Activated naive CD4-positive, alpha-beta T cell treated with anti-CD3 and anti-CD28 coated beads, Interleukin-2, amount 10 ng/mL, durations not matched to agents 7 days and 5 days (primary cell): ENCODE results near the gene TP73.

ENCODE experiments used
- CTCF ChIA-PET: fragments of 350-600 bp; sonication (Branson Sonifier 250); formaldehyde crosslinking; loops from one replicate; lab custom pipeline; 2021; ENCODE audit warnings: antibody characterized with exemption; lab: Charles Lee
- DNase-seq: peaks from one replicate; pipeline ENCODE4 v3.0.0-alpha.2; 2020
- H3K27ac Mint-ChIP-seq: one replicate; pipeline ENCODE4 v1.8.0; 2021; ENCODE audit warnings: mild to moderate bottlenecking, moderate library complexity, mixed read lengths
- H3K27me3 Mint-ChIP-seq: one replicate; pipeline ENCODE4 v1.8.0; 2021; ENCODE audit warnings: mild to moderate bottlenecking, mixed read lengths
- H3K36me3 Mint-ChIP-seq: one replicate; pipeline ENCODE4 v1.8.0; 2021; ENCODE audit warnings: mixed read lengths
- H3K4me1 Mint-ChIP-seq: one replicate; pipeline ENCODE4 v1.8.0; 2021; ENCODE audit warnings: mixed read lengths
- H3K4me3 Mint-ChIP-seq: one replicate; pipeline ENCODE4 v1.8.0; 2021; ENCODE audit warnings: mild to moderate bottlenecking, moderate library complexity, mixed read lengths
- H3K9me3 Mint-ChIP-seq: one replicate; pipeline ENCODE4 v1.8.0; 2021; ENCODE audit warnings: mixed read lengths

Gene TP73

GRCh38 chr1:3733883-3734589 is 81.7 kb downstream of the TP73 start:
- Mint-ChIP-seq H3K4me3 (no peak overlapping the region), H3K27me3 (peaks cover 9% of the 10 kb centered on the region), H3K9me3 (no peaks in the 10 kb centered on the region), H3K27ac (no peak overlapping the region), H3K4me1 (no peaks in the 10 kb centered on the region), H3K36me3 (no peaks in the 10 kb centered on the region)
- no peak for DNase-seq
- CTCF ChIA-PET = interaction anchor here (1.1 kb wide), 1 partner anchor 10 kb away, joined by 8 read pairs; no protein-coding TSS in a partner anchor

- Mint-ChIP-seq H3K27me3 (peaks cover 7% of the 10 kb centered on the region), H3K9me3 (no peaks in the 10 kb centered on the region), H3K4me1 (no peaks in the 10 kb centered on the region), H3K4me3 (no peak overlapping the region), H3K27ac (no peak overlapping the region), H3K36me3 (no peaks in the 10 kb centered on the region)
- CTCF ChIA-PET = interaction anchor here (1.1 kb wide), 1 partner anchor 10 kb away, joined by 8 read pairs; no protein-coding TSS in a partner anchor
- no peak for DNase-seq
These were observed 82.3 kb downstream of the TP73 start for GRCh38 chr1:3734602-3735001.

GRCh38 chr1:3735027-3735681 is 82.8 kb downstream of the TP73 start:
- H3K27me3 Mint-ChIP-seq = peaks cover 7% of the 10 kb centered on the region
- CTCF ChIA-PET = interaction anchor here (1.1 kb wide), 1 partner anchor 11 kb away, joined by 8 read pairs; no protein-coding TSS in a partner anchor

GRCh38 chr1:3735688-3736087 is 83.4 kb downstream of the TP73 start:
- Mint-ChIP-seq H3K27me3 (peaks cover 7% of the 10 kb centered on the region), H3K27ac (no peak overlapping the region), H3K36me3 (no peaks in the 10 kb centered on the region), H3K4me1 (no peaks in the 10 kb centered on the region), H3K9me3 (no peaks in the 10 kb centered on the region), H3K4me3 (no peak overlapping the region)
- CTCF ChIA-PET = no interaction called here
- DNase-seq = no peak

More at GRCh38 chr1:3735027-3735681, 82.8 kb downstream of the TP73 start:
- Mint-ChIP-seq H3K27ac (no peak overlapping the region), H3K4me3 (no peak overlapping the region), H3K36me3 (no peaks in the 10 kb centered on the region), H3K9me3 (no peaks in the 10 kb centered on the region), H3K4me1 (no peaks in the 10 kb centered on the region)
- no peak for DNase-seq

DNA sequence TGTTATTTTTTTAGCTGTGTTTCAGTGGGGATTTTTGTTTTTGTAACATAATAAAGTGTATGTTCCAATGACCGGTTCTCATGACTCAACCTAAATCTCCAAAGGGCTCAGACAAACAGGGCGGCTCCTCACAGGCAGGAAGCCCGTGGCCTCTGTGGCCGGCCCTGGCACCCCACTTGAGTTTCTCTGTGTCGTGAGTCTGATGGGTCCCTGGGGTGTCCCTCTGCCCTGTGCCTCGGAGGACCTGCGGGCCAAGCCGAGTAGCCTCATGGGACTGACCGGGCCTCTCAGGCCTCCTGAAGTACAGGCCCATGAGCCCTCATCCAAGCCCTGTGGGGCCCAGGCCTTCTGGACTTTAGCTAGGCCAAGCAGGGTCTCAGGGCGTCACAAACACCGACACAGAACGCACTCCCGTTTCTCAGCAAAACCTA is 83.8 kb downstream of the TP73 start:
- H3K36me3 Mint-ChIP-seq = no peaks in the 10 kb centered on the region
- DNase-seq = no peak
- no peaks in the 10 kb centered on the region for H3K4me1 Mint-ChIP-seq
- no peak overlapping the region for H3K27ac Mint-ChIP-seq
- H3K9me3 Mint-ChIP-seq = no peaks in the 10 kb centered on the region
- H3K4me3 Mint-ChIP-seq = no peak overlapping the region
- CTCF ChIA-PET = no interaction called here
- peaks cover 4% of the 10 kb centered on the region for H3K27me3 Mint-ChIP-seq

DNA sequence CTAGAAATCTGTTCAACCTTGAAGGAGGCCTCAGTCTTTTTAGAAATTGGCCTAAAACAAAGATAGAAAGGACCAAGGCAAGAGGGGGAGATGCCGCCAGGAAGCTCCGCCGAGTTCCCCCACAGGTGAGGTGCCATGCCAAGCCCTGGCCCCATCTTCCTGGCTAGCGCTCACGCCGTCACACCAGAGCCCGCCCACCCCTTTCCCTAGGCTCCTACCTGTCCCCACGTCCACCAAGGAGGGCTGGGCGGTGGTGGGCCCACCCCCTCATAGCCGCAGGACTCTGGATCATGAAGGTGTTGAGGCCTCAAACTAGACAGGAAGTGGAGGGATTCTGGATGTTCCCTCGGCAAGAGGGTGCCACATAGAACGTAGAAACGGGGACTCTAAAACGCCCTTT is 84.4 kb downstream of the TP73 start:
- H3K4me1 Mint-ChIP-seq = no peaks in the 10 kb centered on the region
- H3K4me3 Mint-ChIP-seq = no peak overlapping the region
- H3K27me3 Mint-ChIP-seq = no peaks in the 10 kb centered on the region
- H3K9me3 Mint-ChIP-seq = no peaks in the 10 kb centered on the region
- H3K27ac Mint-ChIP-seq = no peak overlapping the region
- peaks cover 3% of the 10 kb centered on the region for H3K36me3 Mint-ChIP-seq
- no peak for DNase-seq
- CTCF ChIA-PET = no interaction called here

GRCh38 chr1:3738943-3739342 is 86.6 kb downstream of the TP73 start:
- no peak overlapping the region for H3K4me3 Mint-ChIP-seq
- no peaks in the 10 kb centered on the region for H3K9me3 Mint-ChIP-seq
- H3K4me1 Mint-ChIP-seq = no peaks in the 10 kb centered on the region
- no peak for DNase-seq
- H3K36me3 Mint-ChIP-seq = peaks cover 3% of the 10 kb centered on the region
- CTCF ChIA-PET = no interaction called here
- H3K27me3 Mint-ChIP-seq = no peaks in the 10 kb centered on the region
- H3K27ac Mint-ChIP-seq = no peak overlapping the region

DNA sequence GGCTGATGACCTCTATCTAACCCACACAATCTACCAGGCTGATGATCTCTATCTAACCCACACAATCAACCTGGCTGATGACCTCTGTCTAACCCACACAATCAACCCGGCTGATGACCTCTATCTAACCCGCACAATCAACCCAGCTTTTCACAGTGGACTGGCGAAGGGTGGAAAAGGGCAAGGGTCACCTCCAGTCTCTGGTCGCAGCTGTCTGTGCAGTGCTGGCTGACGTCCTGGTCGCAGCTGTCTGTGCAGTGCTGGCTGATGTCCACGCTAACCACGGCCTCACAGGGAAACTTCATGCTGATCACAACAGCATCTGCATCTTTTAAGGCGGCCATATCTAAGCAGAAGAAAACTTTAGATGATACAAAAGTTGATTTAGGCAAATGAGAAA is 87.7 kb downstream of the TP73 start:
- no peak for DNase-seq
- peaks cover 3% of the 10 kb centered on the region for H3K36me3 Mint-ChIP-seq
- CTCF ChIA-PET = interaction anchor here (1.0 kb wide), 1 partner anchor 17 kb away, joined by 3 read pairs; no protein-coding TSS in a partner anchor
- no peak overlapping the region for H3K27ac Mint-ChIP-seq
- peaks cover 2% of the 10 kb centered on the region for H3K4me1 Mint-ChIP-seq
- no peaks in the 10 kb centered on the region for H3K9me3 Mint-ChIP-seq
- no peak overlapping the region for H3K4me3 Mint-ChIP-seq
- H3K27me3 Mint-ChIP-seq = no peaks in the 10 kb centered on the region

DNA sequence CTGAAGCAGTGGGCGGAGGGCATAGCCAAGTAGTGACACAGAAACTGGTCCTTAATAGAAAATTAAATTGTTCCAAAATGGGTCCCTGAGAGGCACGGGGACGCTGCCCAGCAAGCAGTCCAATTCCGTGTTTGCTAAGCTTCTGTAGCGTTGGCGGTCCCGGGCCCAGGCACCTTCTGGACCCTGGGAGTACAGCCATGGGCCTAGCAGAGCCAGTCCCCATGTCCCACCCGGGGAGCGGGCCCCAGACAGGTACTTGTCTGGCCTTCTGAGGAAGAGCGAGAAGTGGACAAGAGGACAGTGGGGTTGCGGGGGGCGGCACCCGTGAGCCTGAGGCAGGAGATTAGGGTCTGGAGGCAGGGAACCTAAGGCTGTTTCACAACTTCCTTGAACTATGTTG is 88.4 kb downstream of the TP73 start:
- DNase-seq = no peak
- Mint-ChIP-seq H3K4me3 (no peak overlapping the region), H3K9me3 (no peaks in the 10 kb centered on the region), H3K27me3 (no peaks in the 10 kb centered on the region), H3K36me3 (peaks cover 3% of the 10 kb centered on the region), H3K4me1 (peaks cover 9% of the 10 kb centered on the region), H3K27ac (no peak overlapping the region)
- CTCF ChIA-PET = interaction anchor here (1.0 kb wide), 1 partner anchor 18 kb away, joined by 3 read pairs; no protein-coding TSS in a partner anchor

DNA sequence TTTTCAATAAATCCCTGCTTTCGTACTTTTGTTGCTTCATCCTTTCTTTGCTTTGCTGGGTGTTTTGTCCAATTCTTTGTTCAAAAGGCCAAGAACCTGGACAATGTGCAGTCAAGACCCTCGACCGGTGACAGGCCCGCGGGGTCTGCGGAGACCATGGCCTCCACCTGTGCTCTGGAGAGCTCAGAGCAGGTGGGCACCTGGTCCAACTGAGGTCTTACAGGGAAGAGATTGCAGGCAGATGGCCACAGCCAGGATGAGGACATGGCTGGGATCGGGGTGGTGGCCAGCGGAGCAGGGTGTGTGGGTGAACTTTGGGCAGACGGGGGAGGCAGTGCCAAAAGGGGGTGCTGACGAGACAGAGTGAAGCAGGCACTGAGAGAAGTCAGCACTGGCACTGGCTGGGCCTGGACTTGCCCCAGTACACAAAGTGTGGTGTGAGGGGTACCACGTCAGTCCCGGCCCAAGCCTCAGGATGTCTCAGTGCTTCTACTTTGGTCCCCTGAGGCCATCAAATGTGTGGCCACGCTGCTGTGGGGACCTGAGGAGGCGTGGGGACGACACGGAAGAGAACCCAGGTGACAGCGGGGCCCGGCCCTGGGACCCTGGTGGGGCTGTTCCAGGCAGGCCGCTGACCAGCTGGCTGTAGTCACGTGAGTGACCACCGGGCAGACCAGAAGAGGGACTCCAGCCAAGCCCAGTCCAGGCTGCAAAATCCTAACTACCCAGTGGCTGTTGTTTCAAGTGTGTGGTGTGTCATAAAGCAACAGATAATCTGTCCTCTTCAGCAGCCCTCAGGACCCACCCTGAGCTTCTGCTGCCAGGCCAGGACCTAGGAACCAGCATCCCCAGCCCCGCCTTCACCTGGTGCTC is 89.5 kb downstream of the TP73 start:
- Mint-ChIP-seq H3K4me3 (no peak overlapping the region), H3K27ac (no peak overlapping the region), H3K27me3 (no peaks in the 10 kb centered on the region), H3K36me3 (peaks cover 3% of the 10 kb centered on the region), H3K9me3 (no peaks in the 10 kb centered on the region), H3K4me1 (peaks cover 17% of the 10 kb centered on the region)
- CTCF ChIA-PET = interaction anchor here (1.6 kb wide), 1 partner anchor 21 kb away, joined by 3 read pairs; no protein-coding TSS in a partner anchor
- no peak for DNase-seq

- CTCF ChIA-PET = interaction anchor here (1.6 kb wide), 1 partner anchor 22 kb away, joined by 3 read pairs; no protein-coding TSS in a partner anchor
- H3K9me3 Mint-ChIP-seq = no peaks in the 10 kb centered on the region
- H3K27ac Mint-ChIP-seq = no peak overlapping the region
- no peaks in the 10 kb centered on the region for H3K27me3 Mint-ChIP-seq
- peaks cover 19% of the 10 kb centered on the region for H3K4me1 Mint-ChIP-seq
- H3K36me3 Mint-ChIP-seq = peaks cover 3% of the 10 kb centered on the region
- no peak for DNase-seq
- H3K4me3 Mint-ChIP-seq = no peak overlapping the region
These were observed 90.4 kb downstream of the TP73 start for GRCh38 chr1:3742439-3743298.

GRCh38 chr1:3743421-3743820 is 91.1 kb downstream of the TP73 start:
- CTCF ChIA-PET = interaction anchor here (1.6 kb wide), 1 partner anchor 23 kb away, joined by 3 read pairs; no protein-coding TSS in a partner anchor
- no peak overlapping the region for H3K4me3 Mint-ChIP-seq
- DNase-seq = no peak
- H3K36me3 Mint-ChIP-seq = peaks cover 3% of the 10 kb centered on the region
- no peaks in the 10 kb centered on the region for H3K9me3 Mint-ChIP-seq
- no peak overlapping the region for H3K27ac Mint-ChIP-seq
- H3K27me3 Mint-ChIP-seq = no peaks in the 10 kb centered on the region
- peaks cover 27% of the 10 kb centered on the region for H3K4me1 Mint-ChIP-seq

- Mint-ChIP-seq H3K4me1 (peaks cover 28% of the 10 kb centered on the region), H3K36me3 (peaks cover 3% of the 10 kb centered on the region), H3K4me3 (no peak overlapping the region), H3K27ac (no peak overlapping the region), H3K9me3 (no peaks in the 10 kb centered on the region), H3K27me3 (no peaks in the 10 kb centered on the region)
- no peak for DNase-seq
- CTCF ChIA-PET = no interaction called here
These were observed 91.5 kb downstream of the TP73 start for GRCh38 chr1:3743826-3744225.
